Measurements from ENCODE around the gene TTC36. TPM values are rescaled to one million over a fixed set of nuclear protein-coding genes. Genes with fewer than 3 reads are reported as not detected.

The TTC36 gene
- total and polyA plus RNA-seq, 9 of the 15 experiments (the other 6 are each of a cell fraction or from before 2014, with no cell fraction given), result 0.22 to 0.23 TPM; not detected in 7

DNA sequence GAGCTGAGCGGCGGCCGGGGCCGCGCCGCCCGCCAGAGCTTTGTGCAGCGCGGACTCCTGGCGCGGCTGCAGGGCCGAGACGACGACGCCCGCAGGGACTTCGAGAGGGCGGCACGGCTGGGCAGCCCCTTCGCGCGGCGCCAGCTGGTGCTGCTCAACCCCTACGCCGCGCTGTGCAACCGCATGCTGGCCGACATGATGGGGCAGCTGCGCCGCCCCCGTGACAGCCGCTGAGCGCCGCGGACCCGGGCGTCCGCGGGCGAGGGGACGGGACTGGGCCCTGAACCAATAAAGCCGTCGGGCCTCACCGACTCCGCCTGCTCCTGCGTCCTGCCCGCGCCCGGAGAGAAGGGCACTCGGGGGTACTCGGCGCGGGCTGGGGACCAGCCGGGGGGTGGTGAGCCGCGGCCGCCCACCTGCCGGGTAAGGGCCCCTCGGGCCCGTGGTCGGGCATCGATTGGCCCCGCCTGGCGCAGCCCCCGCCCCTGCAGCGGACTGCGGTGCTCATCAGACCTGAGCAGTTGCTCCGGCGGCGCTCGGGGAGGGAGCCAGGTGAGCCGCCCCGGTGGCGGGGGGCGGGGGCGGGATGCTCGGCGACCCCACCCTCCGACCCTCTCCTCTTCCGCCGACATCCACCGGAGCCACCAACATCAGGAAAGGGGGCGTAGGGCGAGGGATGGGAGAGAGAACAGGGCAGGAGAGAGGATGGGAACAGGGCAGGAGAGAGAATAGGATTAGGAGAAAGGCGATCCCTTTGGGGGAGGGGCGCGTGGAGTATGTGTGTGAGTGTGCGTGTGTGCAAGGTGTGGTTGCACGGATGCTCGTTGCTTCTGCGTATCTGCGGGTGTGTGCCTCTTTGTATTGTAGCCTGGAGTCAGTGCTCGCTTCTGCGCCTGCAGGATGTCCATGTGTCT, 3.7 kb downstream of the TTC36 start, which contains the start of gene TMEM25 (continued):
- TF ChIP-seq TEAD2 (tag; IDR thresholded peaks at IDR 0.05), result no peak
- no peak for TF ChIP-seq ZNF785 (CRISPR knock-in tag; IDR thresholded peaks at IDR 0.05)
- TF ChIP-seq, protein P1, sequence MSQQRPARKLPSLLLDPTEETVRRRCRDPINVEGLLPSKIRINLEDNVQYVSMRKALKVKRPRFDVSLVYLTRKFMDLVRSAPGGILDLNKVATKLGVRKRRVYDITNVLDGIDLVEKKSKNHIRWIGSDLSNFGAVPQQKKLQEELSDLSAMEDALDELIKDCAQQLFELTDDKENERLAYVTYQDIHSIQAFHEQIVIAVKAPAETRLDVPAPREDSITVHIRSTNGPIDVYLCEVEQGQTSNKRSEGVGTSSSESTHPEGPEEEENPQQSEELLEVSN (IDR thresholded peaks at IDR 0.05; ENCODE audit: borderline replicate concordance in 1 of 2, extremely low read depth in 1 of 2, insufficient read depth in 1 of 2, insufficient read length in 1 of 2, low read depth in 1 of 2, low read length in 1 of 2, poor library complexity in 1 of 2, severe bottlenecking in 1 of 2), result peak; percentile 62 to 92
- TF ChIP-seq KLF16 (IDR thresholded peaks at IDR 0.05), result no peak
- TF ChIP-seq, protein P2, sequence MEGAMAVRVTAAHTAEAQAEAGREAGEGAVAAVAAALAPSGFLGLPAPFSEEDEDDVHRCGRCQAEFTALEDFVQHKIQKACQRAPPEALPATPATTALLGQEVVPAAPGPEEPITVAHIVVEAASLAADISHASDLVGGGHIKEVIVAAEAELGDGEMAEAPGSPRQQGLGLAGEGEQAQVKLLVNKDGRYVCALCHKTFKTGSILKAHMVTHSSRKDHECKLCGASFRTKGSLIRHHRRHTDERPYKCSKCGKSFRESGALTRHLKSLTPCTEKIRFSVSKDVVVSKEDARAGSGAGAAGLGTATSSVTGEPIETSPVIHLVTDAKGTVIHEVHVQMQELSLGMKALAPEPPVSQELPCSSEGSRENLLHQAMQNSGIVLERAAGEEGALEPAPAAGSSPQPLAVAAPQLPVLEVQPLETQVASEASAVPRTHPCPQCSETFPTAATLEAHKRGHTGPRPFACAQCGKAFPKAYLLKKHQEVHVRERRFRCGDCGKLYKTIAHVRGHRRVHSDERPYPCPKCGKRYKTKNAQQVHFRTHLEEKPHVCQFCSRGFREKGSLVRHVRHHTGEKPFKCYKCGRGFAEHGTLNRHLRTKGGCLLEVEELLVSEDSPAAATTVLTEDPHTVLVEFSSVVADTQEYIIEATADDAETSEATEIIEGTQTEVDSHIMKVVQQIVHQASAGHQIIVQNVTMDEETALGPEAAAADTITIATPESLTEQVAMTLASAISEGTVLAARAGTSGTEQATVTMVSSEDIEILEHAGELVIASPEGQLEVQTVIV (CRISPR knock-in tag; IDR thresholded peaks at IDR 0.05; ENCODE audit: borderline replicate concordance), result no peak
- TF ChIP-seq, protein P3, sequence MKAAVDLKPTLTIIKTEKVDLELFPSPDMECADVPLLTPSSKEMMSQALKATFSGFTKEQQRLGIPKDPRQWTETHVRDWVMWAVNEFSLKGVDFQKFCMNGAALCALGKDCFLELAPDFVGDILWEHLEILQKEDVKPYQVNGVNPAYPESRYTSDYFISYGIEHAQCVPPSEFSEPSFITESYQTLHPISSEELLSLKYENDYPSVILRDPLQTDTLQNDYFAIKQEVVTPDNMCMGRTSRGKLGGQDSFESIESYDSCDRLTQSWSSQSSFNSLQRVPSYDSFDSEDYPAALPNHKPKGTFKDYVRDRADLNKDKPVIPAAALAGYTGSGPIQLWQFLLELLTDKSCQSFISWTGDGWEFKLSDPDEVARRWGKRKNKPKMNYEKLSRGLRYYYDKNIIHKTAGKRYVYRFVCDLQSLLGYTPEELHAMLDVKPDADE (conservative IDR thresholded peaks at IDR 0.05; ENCODE audit: control insufficient read depth, low read depth, low read length), result no peak; the same call in 1 of the 2 replicates
- TF ChIP-seq NONO (IDR thresholded peaks at IDR 0.05; ENCODE audit: low read depth in 2 of 2, low read length in 1 of 2), result peak; percentile 28 to 72; a peak in 2 of 4 replicates
- no peak for TF ChIP-seq ZNF444 (CRISPR knock-in tag; IDR thresholded peaks at IDR 0.05)
- TF ChIP-seq HNRNPL (IDR thresholded peaks at IDR 0.05; ENCODE audit: low read depth, low read length), result peak; percentile 59; the same call in 1 of the 2 replicates
- TF ChIP-seq, protein P4, sequence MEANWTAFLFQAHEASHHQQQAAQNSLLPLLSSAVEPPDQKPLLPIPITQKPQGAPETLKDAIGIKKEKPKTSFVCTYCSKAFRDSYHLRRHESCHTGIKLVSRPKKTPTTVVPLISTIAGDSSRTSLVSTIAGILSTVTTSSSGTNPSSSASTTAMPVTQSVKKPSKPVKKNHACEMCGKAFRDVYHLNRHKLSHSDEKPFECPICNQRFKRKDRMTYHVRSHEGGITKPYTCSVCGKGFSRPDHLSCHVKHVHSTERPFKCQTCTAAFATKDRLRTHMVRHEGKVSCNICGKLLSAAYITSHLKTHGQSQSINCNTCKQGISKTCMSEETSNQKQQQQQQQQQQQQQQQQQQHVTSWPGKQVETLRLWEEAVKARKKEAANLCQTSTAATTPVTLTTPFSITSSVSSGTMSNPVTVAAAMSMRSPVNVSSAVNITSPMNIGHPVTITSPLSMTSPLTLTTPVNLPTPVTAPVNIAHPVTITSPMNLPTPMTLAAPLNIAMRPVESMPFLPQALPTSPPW (CRISPR knock-in tag; IDR thresholded peaks at IDR 0.05), result peak; percentile 84
- no peak for TF ChIP-seq CEBPG (CRISPR knock-in tag; IDR thresholded peaks at IDR 0.05)
- TF ChIP-seq CEBPG (tag; conservative IDR thresholded peaks at IDR 0.05 in 1 of 2, IDR thresholded peaks at IDR 0.05 in 1 of 2), result no peak
- TF ChIP-seq SIRT6 (IDR thresholded peaks at IDR 0.05; ENCODE audit: low read depth, low read length), result no peak
- no peak for TF ChIP-seq HMGN3 (IDR thresholded peaks at IDR 0.05; ENCODE audit: borderline replicate concordance, extremely low read depth, insufficient read length, low read depth, low read length)
- TF ChIP-seq RBM17 (IDR thresholded peaks at IDR 0.05; ENCODE audit: borderline replicate concordance, low read depth, low read length), result 0 out of 2 replicates have a peak, but pooled peaks have one; percentile 55
- no peak; the same call in 1 of the 2 replicates for TF ChIP-seq ILF3 (IDR thresholded peaks at IDR 0.05; ENCODE audit: borderline replicate concordance)
- TF ChIP-seq SMC3 (conservative IDR thresholded peaks at IDR 0.05; ENCODE audit: insufficient read depth, low read depth, low read length), result no peak
- no peak for TF ChIP-seq POLR2AphosphoS2 (IDR thresholded peaks at IDR 0.05; ENCODE audit: low read length)
- peak; percentile 88; the same call in 1 of the 2 replicates for TF ChIP-seq PHF8 (IDR thresholded peaks at IDR 0.05; ENCODE audit: borderline replicate concordance, low read length)
